T-helper 17 cell (primary cell): ENCODE results near the gene MYMK. TPM values are rescaled to one million over a fixed set of nuclear protein-coding genes. Genes with fewer than 3 reads are reported as not detected.

Experiments
- ATAC-seq: fragments of 150-1000 bp; cut with Tn5 transposase; 2 replicates; pipeline ENCODE4 v1.10.0; 2021; ENCODE audit warnings: mild to moderate bottlenecking, moderate library complexity
- DNase-seq, 3 donors: peaks; one replicate each; pipeline versions ENCODE4 v3.0.0 to v3.0.0-alpha.2; 2020 to 2021
- H3K9me3 ChIP-seq: one replicate; pipeline ENCODE4 v1.7.0; 2013; ENCODE audit warnings: low read length, mild to moderate bottlenecking; ENCODE audit not compliant: control insufficient read depth, poor library complexity, severe bottlenecking
- H3K27ac Mint-ChIP-seq: one replicate; pipeline ENCODE4 v1.8.0; 2022; ENCODE audit warnings: mild to moderate bottlenecking, moderate library complexity, mixed read lengths
- H3K27me3 Mint-ChIP-seq: one replicate; pipeline ENCODE4 v1.8.0; 2022; ENCODE audit warnings: mixed read lengths
- H3K36me3 Mint-ChIP-seq: one replicate; pipeline ENCODE4 v1.8.0; 2022; ENCODE audit warnings: low read depth, mixed read lengths
- H3K4me1 Mint-ChIP-seq: one replicate; pipeline ENCODE4 v1.8.0; 2022; ENCODE audit warnings: mild to moderate bottlenecking, mixed read lengths
- H3K4me3 Mint-ChIP-seq: one replicate; pipeline ENCODE4 v1.8.0; 2022; ENCODE audit warnings: mild to moderate bottlenecking, moderate library complexity, mixed read lengths
- total RNA-seq, 4 donors: library from RNA in 2 of 4; stranded (reverse) in 2 of 4; gene quantifications; one replicate each; pipeline ENCODE4 v1.2.3 and lab custom pipeline; 2022 to 2026

MYMK gene
- total RNA-seq, 2 donors from 2014 or later = not detected

- ATAC-seq (no peak), DNase-seq (no peak)
- no peak overlapping the region for H3K4me3 Mint-ChIP-seq
- no peak overlapping the region for H3K27ac Mint-ChIP-seq
- no peaks in the 10 kb centered on the region for H3K4me1 Mint-ChIP-seq
- no peaks in the 10 kb centered on the region for H3K9me3 ChIP-seq
- no peaks in the 10 kb centered on the region for H3K36me3 Mint-ChIP-seq
- H3K27me3 Mint-ChIP-seq = peaks cover 22% of the 10 kb centered on the region
Measured at GRCh38 chr9:133515615-133516255, 9.0 kb downstream of the MYMK start.

GRCh38 chr9:133515240-133515610, 9.5 kb downstream of the MYMK start:
- no peak for ATAC-seq
- H3K4me1 Mint-ChIP-seq = no peaks in the 10 kb centered on the region
- no peak overlapping the region for H3K27ac Mint-ChIP-seq

GRCh38 chr9:133514460-133515239, 10.1 kb downstream of the MYMK start:
- H3K27me3 Mint-ChIP-seq = peaks cover 21% of the 10 kb centered on the region
- ATAC-seq (no peak), DNase-seq (no peak)
- H3K4me1 Mint-ChIP-seq = peaks cover under 1% of the 10 kb centered on the region
- H3K36me3 Mint-ChIP-seq = no peaks in the 10 kb centered on the region
- H3K4me3 Mint-ChIP-seq = no peak overlapping the region
- no peak overlapping the region for H3K27ac Mint-ChIP-seq
- H3K9me3 ChIP-seq = no peaks in the 10 kb centered on the region

More at GRCh38 chr9:133515240-133515610, 9.5 kb downstream of the MYMK start:
- no peaks in the 10 kb centered on the region for H3K9me3 ChIP-seq
- Mint-ChIP-seq H3K4me3 (no peak overlapping the region), H3K27me3 (peaks cover 22% of the 10 kb centered on the region), H3K36me3 (no peaks in the 10 kb centered on the region)
- no peak for DNase-seq

- ATAC-seq (no peak), DNase-seq (no peak)
- H3K9me3 ChIP-seq = no peaks in the 10 kb centered on the region
- peaks cover 9% of the 10 kb centered on the region for H3K27me3 Mint-ChIP-seq
- no peak overlapping the region for H3K27ac Mint-ChIP-seq
- no peaks in the 10 kb centered on the region for H3K36me3 Mint-ChIP-seq
- H3K4me1 Mint-ChIP-seq = peaks cover 6% of the 10 kb centered on the region
- H3K4me3 Mint-ChIP-seq = no peak overlapping the region
Measured at GRCh38 chr9:133513214-133514100, 11.3 kb downstream of the MYMK start.

GRCh38 chr9:133512253-133513213, 12.2 kb downstream of the MYMK start:
- Mint-ChIP-seq H3K36me3 (no peaks in the 10 kb centered on the region), H3K4me1 (peaks cover 6% of the 10 kb centered on the region), H3K27ac (no peak overlapping the region), H3K4me3 (no peak overlapping the region), H3K27me3 (no peaks in the 10 kb centered on the region)
- DNase-seq (no peak), ATAC-seq (no peak)
- H3K9me3 ChIP-seq = no peaks in the 10 kb centered on the region

DNA sequence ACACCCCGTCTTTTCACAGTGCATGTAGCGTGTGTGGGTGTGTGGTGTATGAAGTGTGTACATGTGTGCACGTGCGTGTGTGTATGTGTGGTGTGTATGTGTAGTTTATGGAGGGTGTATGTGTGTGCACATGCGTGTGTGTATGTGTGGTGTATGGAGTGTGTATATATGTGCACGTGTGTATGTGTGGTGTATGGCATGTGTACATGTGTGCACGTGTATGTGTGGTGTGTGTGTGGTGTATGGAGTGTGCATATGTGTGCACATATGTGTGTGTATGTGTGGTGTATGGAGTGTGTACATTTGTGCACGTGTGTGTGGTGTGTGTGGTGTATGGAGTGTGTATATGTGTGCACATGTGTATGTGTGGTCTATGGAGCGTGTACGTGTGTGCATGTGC, 13.2 kb downstream of the MYMK start:
- H3K9me3 ChIP-seq = no peaks in the 10 kb centered on the region
- ATAC-seq = no peak

GRCh38 chr9:133510926-133511505, 13.7 kb downstream of the MYMK start:
- Mint-ChIP-seq H3K4me1 (peaks cover 6% of the 10 kb centered on the region), H3K4me3 (peak overlapping the region; percentile 25), H3K27ac (no peak overlapping the region), H3K27me3 (no peaks in the 10 kb centered on the region), H3K36me3 (no peaks in the 10 kb centered on the region)
- ATAC-seq = no peak
- DNase-seq = no peak
- H3K9me3 ChIP-seq = no peaks in the 10 kb centered on the region

More for the DNA sequence above, 13.2 kb downstream of the MYMK start:
- Mint-ChIP-seq H3K4me3 (no peak overlapping the region), H3K36me3 (no peaks in the 10 kb centered on the region), H3K4me1 (peaks cover 6% of the 10 kb centered on the region), H3K27me3 (no peaks in the 10 kb centered on the region), H3K27ac (no peak overlapping the region)
- DNase-seq = no peak

DNA sequence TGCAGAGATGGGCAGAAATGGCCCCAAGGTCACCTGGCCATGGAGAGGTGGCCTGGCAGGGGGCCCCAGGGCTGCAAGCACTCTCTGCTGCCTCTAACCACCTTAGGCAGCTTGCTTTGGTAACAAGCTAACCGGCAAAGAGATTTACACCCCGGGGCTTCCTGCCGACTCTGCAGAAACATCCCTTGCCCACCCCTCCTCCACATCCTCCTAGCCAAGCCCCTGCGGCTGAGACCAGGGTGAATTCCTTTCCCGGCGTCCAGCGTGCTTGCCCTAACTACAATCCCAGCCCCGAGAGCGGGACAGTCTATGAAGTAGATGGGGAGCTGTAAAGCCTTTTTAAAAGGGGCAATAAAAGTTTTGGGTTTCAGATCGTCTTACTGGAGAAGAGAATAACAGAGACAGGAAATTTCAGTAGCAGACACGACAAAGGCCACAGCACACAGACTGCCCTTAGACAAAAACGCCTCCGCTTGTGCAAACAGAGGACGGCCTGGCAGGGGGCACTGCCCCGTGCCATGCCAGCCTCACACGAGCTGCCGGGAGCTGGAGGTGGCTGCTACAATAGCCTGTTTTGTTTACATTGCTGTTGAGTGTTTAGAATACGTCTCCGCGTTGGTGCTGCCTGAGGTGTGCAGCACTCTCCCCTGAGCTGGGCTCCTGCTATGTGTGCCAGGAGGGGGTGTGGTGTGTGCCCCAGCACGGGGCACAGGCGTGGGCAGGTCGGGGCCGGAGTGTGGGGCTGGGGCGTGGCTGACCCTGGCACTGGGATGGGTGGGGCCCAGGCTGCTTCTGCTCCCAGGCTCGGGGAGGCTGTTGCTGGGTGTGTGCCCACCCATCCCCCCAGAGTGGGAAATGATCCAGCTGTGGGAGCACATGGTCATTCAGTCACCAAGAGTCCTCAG, 15.3 kb downstream of the MYMK start:
- DNase-seq (no peak), ATAC-seq (peak; percentile 50)
- H3K4me3 Mint-ChIP-seq = peak overlapping the region; percentile 79
- no peaks in the 10 kb centered on the region for H3K9me3 ChIP-seq
- peaks cover 6% of the 10 kb centered on the region for H3K4me1 Mint-ChIP-seq
- H3K27me3 Mint-ChIP-seq = no peaks in the 10 kb centered on the region
- H3K36me3 Mint-ChIP-seq = no peaks in the 10 kb centered on the region
- H3K27ac Mint-ChIP-seq = peak overlapping the region; percentile 79

- ATAC-seq = no peak
- Mint-ChIP-seq H3K36me3 (no peaks in the 10 kb centered on the region), H3K27me3 (peaks cover 12% of the 10 kb centered on the region), H3K4me3 (no peak overlapping the region), H3K4me1 (peaks cover 6% of the 10 kb centered on the region), H3K27ac (no peak overlapping the region)
- H3K9me3 ChIP-seq = no peaks in the 10 kb centered on the region
- DNase-seq = no peak
Measured at GRCh38 chr9:133508046-133508445, 16.7 kb downstream of the MYMK start.

DNA sequence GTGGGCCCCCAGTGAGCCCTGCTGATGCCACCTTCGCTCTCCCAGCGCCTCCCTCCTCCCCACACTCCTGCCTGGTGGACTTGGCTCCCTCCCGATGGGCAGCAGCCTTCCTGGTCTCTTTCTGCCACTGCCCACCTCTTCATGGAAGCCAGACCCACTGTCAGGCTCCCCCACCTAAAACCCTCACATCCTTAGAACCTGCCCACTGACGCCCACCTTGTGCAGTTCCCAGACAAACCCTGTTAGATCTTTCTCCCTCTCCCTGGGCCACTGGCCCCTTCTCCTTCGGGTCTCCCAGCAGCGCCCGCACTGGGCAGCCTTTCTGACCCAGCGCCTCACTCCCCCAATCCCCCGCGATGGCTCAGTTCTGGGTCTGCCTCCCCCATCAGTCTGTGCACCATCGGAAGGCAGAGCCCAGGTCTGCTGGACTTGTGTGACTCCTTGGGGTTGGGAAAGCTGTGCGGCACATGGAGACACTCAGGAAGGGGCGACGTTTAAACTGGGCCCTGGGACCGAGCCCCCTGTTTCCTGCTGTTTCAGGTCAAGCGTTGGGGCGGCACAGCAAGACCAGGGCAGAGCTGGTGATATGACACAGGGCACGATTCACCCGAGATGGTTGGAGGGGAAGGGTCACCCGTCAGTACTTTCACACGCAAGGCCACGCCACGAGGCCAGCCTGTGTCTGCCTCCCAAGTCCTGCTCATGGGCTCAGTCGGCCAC, 17.4 kb downstream of the MYMK start:
- no peak for DNase-seq
- Mint-ChIP-seq H3K27ac (no peak overlapping the region), H3K36me3 (no peaks in the 10 kb centered on the region), H3K27me3 (peaks cover 12% of the 10 kb centered on the region), H3K4me1 (peaks cover 6% of the 10 kb centered on the region), H3K4me3 (no peak overlapping the region)
- no peaks in the 10 kb centered on the region for H3K9me3 ChIP-seq
- ATAC-seq = no peak

- H3K9me3 ChIP-seq = peaks cover 3% of the 10 kb centered on the region
- peaks cover 6% of the 10 kb centered on the region for H3K4me1 Mint-ChIP-seq
- DNase-seq = no peak
- peaks cover 12% of the 10 kb centered on the region for H3K27me3 Mint-ChIP-seq
- H3K27ac Mint-ChIP-seq = no peak overlapping the region
- H3K4me3 Mint-ChIP-seq = no peak overlapping the region
- ATAC-seq = no peak
- no peaks in the 10 kb centered on the region for H3K36me3 Mint-ChIP-seq
Measured at GRCh38 chr9:133506653-133507038, 18.1 kb downstream of the MYMK start.
